NCI-H748 (cell line): ENCODE data around the gene PRB4.
"Not testable (repeated sequence)": the region's sequence is repeated elsewhere in the genome, so short reads cannot be mapped to it uniquely, and the experiment has no call there.

Experiments
- DNase-seq: peaks from one replicate; lab custom pipeline; 2025; ENCODE audit not compliant: unreplicated experiment; lab: John Stamatoyannopoulos, UW

Gene PRB4

GRCh38 chr12:11310336-11310735, at the start of gene PRB4:
Gene PRB4, minus strand, starts transcription at chr12:11310436. Its CDS starts 38 bp downstream, at chr12:11310398.
- DNase-seq = no peak

GRCh38 chr12:11351736-11352135, 41.5 kb upstream of the PRB4 start:
- not testable (repeated sequence) for DNase-seq

- no peak for DNase-seq
Measured at GRCh38 chr12:11348439-11348838, 38.2 kb upstream of the PRB4 start.

GRCh38 chr12:11347810-11348209, 37.6 kb upstream of the PRB4 start:
- no peak for DNase-seq

- no peak for DNase-seq
Measured at GRCh38 chr12:11344500-11344899, 34.3 kb upstream of the PRB4 start.

- no peak for DNase-seq
Measured at GRCh38 chr12:11324426-11324825, 14.2 kb upstream of the PRB4 start.

GRCh38 chr12:11321980-11322379, 11.7 kb upstream of the PRB4 start:
- no peak for DNase-seq

GRCh38 chr12:11307143-11307542, 3.1 kb downstream of the PRB4 start:
- no peak for DNase-seq

- no peak for DNase-seq
Measured at GRCh38 chr12:11273449-11273848, 36.8 kb downstream of the PRB4 start.

GRCh38 chr12:11269607-11270006, 40.6 kb downstream of the PRB4 start, which contains the start of gene PRB3:
Gene PRB3, minus strand, starts transcription at chr12:11269707. Its CDS starts 38 bp downstream, at chr12:11269669.
- DNase-seq = no peak

- DNase-seq = no peak
Measured at GRCh38 chr12:11264501-11264900, 45.7 kb downstream of the PRB4 start.
